Pulmonary artery endothelial cell (primary cell): Measurements from ENCODE around the gene CRYBG1. TPM values are rescaled to one million over a fixed set of nuclear protein-coding genes. Genes with fewer than 3 reads are reported as not detected.
A peak's percentile ranks its signal among the peaks of the same experiment; 100 is the strongest.
"Not testable (repeated sequence)": the region's sequence is repeated elsewhere in the genome, so short reads cannot be mapped to it uniquely, and the experiment has no call there.

ENCODE experiments used
- DNase-seq: peaks from one replicate; pipeline ENCODE4 v3.0.0-alpha.2; 2011; ENCODE audit warnings: low read depth, low spot score
- total RNA-seq: library from RNA; depleted of rRNA; stranded (reverse); fragments of >200 nt; gene quantifications from 2 replicates; pipeline ENCODE4 v1.2.3, GENCODE V29; 2014

The CRYBG1 gene
- total RNA-seq, 1 donor from 2014 or later: 19.8 TPM

DNA sequence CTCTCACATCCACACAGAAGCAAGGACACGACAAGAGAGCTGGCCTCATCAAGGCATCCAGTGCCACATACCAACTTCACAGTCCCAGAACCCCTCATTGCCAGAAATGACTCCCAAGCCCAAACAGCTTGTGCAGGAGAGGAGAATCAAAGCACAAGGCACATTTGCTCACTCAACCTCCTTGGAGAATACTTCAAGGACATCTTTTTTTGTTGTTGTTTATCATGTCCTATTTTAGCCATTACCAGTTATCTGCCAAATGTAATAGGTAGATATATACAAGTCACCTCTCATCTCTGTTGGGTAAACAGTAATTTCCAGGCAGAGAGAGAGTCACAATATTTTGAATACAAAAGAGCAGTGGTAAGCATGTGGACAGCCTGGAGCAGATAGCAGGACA lies 221.0 kb downstream of the CRYBG1 start:
- DNase-seq: no peak

DNA sequence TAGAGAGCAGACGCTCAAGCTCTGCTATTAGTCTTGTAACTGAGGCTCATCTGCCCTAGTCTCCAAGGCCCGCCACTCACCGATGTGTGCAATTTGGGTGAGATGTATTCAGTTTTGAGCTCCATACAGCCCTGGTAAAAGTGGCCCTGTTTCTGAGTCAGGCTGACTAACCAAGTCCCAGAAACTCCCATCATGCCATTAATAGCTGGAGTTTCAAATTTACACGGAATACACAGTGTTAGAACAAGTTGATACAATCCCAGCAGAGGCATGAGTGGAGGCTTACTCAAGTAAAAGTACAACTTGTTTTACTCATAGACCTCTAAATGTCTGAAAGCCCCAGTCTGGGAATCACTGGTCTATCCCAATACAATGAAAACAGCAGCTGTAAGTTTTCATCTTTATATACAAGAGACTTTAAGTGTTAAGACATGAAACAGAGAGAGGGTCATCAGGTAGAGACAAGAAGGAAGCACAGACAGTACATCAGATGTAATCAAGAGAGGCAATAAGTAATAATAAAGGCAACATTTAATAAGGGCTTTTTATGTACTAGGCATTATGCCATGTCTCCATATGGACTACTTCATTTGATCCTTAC lies 226.4 kb downstream of the CRYBG1 start:
- DNase-seq: no peak

DNA sequence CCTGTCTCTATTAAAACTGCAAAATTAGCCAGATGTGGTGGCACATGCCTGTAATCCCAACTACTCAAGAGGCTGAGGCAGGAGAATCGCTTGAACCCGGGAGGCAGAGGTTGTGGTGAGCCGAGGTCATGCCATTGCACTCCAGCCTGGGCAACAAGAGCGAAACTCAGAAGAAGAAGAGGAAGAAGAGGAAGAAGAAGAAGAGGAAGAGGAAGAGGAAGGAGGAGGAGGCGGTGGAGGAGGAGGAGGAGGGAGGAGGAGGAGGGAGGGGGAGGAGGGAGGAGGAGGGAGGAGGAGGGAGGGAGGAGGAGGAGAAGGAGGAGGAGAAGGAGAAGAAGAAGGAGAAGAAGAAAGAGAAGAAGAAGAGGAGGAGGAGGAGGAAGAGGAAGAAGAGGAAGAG lies 228.4 kb downstream of the CRYBG1 start:
- DNase-seq: not testable (repeated sequence)

DNA sequence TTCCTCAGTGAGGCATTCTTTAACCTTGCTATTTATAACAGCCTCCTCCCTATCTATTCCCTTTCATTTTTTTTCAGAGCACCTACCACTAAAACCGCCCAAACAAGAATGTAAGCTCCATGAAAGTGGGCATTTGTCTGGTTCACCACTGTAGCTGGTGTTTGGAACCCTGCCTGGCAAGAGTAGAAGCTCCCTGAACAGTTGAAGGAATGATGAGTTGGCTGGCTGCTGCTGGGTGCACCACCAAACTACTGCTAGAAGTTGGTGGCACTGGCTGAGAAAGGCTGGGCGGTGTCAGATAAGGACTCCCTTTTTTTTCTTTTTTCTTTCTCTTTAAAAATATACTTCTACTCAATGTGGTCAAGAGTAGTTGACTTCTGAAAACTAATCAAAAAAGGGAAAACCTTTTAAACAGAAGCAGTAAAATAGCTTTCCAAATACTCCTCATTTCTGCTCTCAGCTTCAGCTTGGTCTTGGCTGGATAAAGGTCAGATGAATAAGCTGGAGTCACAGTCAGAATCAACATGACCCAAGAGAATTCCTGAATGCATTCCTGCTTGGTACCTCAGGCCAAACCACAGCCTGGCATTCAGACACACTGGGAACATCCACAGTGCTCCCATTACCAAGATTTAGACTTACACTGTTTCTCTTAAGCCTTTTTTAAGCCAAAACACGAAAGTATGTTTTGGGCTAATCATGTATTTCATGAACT lies 230.8 kb downstream of the CRYBG1 start:
- DNase-seq: no peak

DNA sequence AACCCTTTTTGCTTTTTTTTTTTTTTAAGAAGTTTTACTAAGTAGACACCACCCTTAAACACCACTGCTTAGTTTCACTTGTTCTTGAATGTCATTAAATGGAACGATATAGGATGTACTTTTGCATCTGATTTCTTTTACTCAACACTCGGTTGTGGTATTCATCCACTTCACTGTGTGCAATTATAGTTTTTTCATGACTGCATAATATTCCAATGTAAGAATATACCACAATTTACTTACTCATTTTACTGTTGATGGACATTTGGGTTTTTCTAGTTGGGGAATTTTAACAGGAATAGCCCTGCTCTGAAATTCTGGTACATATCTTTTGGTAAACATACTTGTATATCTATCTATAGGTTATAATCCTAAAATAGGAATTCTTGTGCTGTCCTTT lies 238.9 kb downstream of the CRYBG1 start:
- no peak for DNase-seq

DNA sequence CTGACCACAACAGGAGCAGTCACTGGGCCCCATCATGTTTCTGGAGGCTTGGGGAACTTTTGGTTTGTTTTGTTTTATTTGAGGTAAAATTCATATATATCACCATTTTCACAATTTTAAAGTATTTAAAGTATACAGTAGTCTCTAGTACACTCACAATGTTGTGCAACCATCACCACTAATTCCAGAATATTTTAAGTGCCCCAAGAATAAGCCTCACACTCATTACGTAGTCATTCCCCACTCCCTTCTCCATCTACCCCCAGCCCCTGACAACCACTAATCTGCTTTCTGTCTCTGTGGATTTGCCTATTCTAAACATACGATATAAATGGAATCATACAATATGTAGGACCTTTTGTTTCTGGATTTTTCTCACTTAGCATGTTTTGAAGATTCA lies 239.8 kb downstream of the CRYBG1 start:
- no peak for DNase-seq

DNA sequence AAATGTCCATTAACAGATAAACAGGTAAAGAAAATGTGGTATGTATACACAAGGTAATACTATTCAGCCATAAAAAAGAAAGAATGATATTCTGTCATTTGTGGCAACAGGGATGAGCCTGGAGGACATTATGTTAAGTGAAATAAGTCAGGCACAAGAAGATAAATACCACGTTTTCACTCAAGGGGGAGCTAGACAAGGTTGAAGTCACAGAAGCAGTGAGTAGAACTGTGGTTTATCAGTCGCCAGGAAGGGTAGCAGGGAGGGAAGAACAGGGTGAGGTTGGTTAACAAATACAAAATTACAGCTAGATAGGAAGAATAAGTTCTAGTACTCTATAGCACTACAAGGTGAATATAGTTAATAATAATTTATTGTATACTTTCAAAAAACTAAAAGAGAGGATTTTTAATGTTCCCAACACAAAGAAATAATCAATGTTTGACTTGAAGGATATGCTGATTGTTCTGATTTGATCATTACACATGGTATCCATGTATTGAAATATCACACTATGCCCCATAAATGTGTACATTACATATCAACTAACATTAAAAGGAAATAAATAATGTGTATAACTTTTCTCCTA lies 247.7 kb downstream of the CRYBG1 start:
- DNase-seq: peak; percentile 13

DNA sequence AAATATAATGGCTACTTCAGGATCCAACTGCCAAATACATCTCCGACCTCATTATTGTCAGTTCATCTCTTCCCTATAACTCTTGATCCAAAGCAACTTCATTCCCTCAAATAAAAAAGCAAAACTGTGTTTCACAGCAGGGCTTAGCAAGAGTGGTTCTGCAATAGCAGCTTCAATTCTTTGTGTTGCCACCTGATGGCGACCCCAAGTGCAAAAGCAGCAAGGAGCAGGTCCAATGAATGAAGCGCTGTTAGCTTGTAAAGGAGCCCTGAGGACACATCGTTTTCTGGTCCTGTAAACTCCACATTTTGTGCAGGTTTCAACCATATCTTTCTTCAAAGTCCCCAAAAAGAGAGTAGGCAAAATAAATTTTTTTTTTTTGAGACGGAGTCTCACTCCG lies 249.2 kb downstream of the CRYBG1 start:
- DNase-seq: no peak

DNA sequence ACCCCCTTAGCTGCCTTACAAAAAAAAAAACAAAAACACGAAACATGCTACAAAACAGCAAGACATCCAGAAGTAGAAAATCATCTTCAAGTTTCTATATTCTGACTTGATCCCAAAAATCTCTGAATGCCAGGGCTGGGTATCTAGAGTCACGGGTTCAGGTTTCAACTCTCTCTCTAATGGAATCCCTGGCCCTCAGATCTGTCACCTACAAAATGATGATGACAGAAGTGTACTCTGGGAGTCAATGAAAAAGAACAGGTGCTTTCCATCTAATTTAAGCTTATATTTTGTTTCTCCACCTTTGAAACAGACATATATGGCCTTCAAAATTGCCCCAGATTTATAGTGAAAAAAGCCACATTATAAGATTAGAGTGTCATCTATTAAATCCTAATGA lies 250.5 kb downstream of the CRYBG1 start:
- no peak for DNase-seq

DNA sequence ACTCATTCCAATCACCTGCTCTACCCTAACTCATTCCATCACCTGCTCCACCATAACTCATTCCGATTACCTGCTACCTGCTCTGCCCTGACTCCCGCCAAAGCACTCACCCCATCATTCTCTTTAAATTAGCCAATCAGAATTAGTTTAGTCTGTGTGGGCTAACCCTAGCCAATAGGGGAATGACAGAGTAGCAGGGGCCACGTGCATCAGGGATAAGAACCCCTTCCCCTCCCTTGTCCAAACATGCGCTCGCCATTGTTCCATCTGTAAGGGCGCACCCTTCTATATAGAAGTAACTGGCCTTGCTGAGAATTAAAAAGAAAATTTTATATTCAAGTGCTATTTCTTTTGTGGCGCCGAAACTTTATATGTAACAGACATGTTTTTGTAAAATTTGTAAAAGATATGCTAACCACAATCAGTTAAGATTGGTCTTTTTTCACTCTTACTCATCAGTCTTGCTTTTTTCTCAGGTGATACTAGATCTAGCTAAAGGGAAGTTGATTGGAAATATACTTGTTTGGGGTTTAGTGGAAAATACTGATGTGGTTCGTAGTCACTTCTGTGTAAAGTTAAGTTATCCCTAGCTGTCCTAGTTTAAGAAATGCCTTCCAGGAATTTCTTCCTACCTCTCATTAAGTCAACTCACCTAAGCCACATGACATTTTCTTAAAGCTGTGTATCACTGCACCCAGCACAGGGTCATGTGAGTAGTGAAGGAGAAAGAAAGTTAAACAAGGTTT lies 252.3 kb downstream of the CRYBG1 start:
- DNase-seq: no peak

DNA sequence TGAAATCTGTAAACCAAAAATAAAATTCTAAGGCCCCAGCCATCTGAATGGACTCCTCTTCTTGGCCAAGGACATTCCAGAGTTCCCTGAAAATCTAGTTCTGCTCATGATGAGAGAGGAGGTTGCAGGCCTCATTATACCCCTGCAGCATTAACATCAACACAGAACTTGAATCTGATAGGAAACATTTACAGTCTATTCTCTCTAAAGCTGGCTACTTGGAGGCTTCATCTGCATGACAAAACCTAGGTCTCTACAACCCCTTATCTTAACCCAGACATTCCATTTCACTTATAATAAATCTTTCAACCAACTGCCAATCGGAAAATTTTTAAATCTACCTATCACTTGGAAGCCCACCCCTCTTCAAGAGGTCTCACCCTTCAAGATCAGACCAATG lies 253.1 kb downstream of the CRYBG1 start:
- no peak for DNase-seq

DNA sequence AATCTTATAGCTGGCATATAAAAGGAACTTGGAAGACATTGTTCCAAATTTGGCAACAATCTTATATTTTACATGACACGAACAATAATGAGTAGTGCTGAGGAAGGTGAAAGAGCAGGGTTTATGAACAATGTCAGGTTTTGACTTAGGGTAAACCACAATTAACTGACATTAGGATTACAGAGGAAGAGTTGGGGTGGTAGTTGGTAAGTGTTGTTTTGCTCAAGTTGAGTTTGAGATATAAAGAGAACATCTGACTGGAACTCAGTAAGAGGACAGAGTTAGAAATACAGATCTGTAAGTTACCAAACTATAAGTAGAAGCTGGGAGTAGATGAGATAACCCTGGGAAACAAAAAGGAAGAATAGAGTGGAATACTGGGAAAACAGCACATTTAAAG lies 253.6 kb downstream of the CRYBG1 start:
- no peak for DNase-seq

DNA sequence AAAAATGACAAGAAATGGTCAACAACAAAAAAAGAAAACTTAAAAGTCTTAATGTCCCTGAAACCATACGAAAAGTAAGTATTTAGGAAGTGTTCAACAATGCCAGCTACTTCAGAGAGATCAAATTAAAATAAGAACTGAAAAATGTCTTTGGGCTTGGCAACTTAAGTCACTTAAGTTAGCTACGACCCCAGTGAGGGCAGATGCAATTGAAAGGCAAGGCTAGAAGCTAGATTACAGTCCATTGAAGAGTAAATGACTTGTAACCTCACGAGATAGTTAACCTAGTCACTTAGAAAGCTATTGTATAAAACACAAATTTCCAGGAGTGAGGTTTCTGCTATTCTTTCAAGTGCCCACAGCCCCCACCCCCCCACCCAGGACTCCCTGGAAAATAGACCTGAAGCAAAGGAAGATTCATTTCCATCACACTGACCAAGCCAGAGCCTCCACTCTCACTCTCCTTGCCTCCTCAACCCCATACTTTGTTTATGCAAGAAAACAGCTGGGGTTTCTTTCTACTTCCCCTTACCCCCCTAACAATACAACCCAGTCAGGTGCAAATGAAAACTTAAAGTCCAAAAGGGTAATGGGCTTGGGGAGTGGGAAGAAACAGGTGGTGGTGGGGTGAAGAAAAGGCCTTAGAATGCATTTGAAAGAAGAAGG lies 254.2 kb downstream of the CRYBG1 start:
- no peak for DNase-seq

DNA sequence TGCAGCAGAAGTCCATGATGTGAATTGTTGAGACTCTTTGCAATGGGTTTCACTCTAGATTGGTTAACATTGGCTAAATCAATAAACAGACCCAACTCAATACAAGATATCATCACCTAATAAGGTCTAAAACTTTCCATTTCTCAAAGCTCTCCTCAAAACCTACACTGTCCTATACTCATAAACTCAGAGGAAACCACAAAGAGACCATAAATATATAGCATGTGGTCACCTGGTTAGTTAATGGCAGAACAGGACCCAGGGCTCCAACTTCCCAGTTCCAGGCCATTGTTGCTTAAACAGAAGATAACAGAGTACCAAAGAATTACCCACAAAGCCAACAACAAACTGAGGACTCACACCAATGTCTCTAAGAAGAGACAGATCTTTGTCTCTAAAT lies 256.8 kb downstream of the CRYBG1 start:
- DNase-seq: no peak

DNA sequence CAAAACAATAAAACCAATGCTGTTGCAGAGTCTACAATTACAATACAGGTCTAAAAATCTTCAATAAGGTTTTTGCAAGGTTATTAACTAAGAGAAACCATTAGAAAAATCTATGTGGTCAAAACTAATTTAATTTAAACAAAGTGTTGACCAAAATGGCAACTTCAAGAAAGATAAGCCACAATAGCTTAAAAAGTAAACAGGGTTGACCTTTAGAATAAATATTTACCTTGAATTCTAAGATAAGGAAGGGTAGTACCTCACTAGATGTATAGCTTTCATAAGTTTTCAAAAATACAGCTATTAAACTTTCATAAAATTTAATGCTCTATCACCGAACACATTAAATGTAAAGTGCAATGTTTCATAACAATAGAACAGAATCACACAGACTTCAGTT lies 257.3 kb downstream of the CRYBG1 start:
- no peak for DNase-seq

DNA sequence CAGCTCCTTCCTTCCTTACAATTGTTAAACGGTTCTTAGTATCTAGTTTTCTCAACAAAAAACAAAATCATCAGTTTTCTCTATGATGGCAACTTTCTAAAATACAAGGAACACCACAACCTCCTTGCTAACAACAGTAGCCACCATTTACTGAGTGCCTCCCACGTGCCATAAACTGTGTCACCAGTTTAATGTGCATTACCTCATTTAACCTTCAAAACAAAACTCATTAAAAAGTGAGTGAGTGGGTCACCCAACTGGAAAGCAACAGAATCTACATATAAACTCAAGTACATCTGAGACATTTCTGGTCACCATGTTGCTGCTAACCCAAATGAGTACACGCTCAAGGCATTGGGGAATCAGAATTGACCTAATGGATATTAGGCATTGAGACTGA lies 257.8 kb downstream of the CRYBG1 start:
- DNase-seq: no peak

DNA sequence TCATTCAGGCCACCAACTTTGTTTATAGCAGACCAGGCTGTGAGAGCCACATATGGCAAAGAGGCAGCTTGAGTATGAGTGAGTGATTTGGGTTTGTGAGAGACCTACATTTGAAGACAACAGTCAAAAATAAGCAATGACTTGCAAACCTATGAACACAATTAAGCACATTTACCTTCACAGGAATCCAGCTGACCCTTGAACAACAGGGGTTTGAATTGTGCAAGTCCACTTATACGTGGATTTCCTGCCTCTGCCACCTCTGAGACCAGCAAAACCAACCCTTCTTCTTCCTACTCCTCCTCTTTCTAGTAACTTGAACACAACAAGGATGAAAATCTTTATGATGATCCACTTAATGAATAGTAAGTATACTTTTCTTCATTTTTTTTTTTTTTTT lies 258.7 kb downstream of the CRYBG1 start:
- no peak for DNase-seq

DNA sequence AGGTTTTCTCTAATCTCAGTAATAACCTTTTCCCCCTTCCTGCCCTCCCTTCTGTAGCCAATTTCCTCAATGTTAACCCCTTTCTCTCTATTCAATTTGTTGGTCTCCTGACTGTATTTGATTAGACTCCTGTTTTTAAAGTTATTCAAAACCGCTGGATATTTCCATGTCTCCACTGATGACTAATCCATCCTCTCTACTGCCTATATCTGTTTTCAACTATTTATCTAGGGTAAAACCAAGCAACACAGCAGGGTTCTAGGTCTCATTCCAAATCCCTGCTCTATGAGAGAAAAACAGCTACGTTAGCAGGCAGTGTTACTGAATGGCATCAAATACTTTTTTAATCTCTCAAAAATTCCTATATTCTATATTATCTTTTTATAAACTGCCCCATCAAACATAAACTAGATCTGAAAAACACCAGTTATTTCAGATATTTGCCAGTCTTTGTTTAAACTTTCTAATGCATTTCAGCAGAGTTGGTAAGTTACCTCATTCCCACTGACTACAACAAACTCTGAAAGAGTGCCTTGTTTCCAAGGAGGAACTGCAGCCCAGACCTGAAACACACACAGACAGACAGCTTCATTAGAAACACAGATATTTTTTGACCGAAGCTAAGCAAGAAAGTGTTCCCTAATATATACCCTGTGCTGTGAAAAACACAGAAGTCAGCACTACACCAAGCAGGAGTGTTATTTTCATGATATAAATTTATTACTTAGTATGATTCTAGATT lies 260.6 kb downstream of the CRYBG1 start:
- peak; percentile 22 for DNase-seq
